K562 (cell line): ENCODE measurements around the gene PCDH9.

Experiments used
- CHD2 ChIP-seq: IDR thresholded peaks from 2 replicates; pipeline ENCODE4 v1.6.1; 2011; ENCODE audit warnings: low read depth, low read length
- CXXC5 ChIP-seq: fragments of 250-450 bp; sonication (Bioruptor Pico); IDR thresholded peaks from 2 replicates; pipeline ENCODE4 v1.8.0; 2022; ENCODE audit warnings: inconsistent platforms, mild to moderate bottlenecking, moderate library complexity
- POLR2AphosphoS5 ChIP-seq: IDR thresholded peaks from 2 replicates; pipeline ENCODE4 v1.6.1; 2011; ENCODE audit warnings: mild to moderate bottlenecking, low read depth, low read length, moderate library complexity; ENCODE audit not compliant: control insufficient read depth, insufficient read depth
- POLR2B ChIP-seq: fragments of 450-650 bp; IDR thresholded peaks from 2 replicates; pipeline ENCODE4 v1.6.1; 2018; ENCODE audit warnings: low read depth; ENCODE audit not compliant: partially characterized antibody
- SIRT6 ChIP-seq: IDR thresholded peaks from one replicate; pipeline ENCODE4 v1.6.1; 2012; ENCODE audit warnings: low read depth, mild to moderate bottlenecking, control low read depth, inconsistent platforms, low read length, moderate library complexity
- U2AF2 ChIP-seq: fragments of 200-400 bp; formaldehyde crosslinking; optimal IDR thresholded peaks from 2 replicates; pipeline ENCODE3; 2017; ENCODE audit warnings: low read depth, mild to moderate bottlenecking, low read length
- ZBTB43 ChIP-seq: sonication (generic); formaldehyde crosslinking; IDR thresholded peaks from 2 replicates; pipeline ENCODE4 v1.8.0; 2023; ENCODE audit warnings: mild to moderate bottlenecking, missing genetic modification reagents
- ZNF175 ChIP-seq: fragments of 200-800 bp; sonication (Bioruptor generic); IDR thresholded peaks from 2 replicates; pipeline ENCODE4 v1.6.1; 2016; ENCODE audit warnings: low read depth, mild to moderate bottlenecking, missing genetic modification characterization, missing compliant biosample characterization
- TF ChIP-seq, protein P1 (sequence below), 3 experiments: IDR thresholded peaks in 2 of 3; conservative IDR thresholded peaks in 1 of 3; 2 replicates each; pipeline ENCODE4 v1.5.1; 2011 to 2012; ENCODE audit warnings: low read length in 3 of 3, mild to moderate bottlenecking in 3 of 3, control low read depth in 2 of 3, improper control_type of control experiment in 1 of 3, inconsistent platforms in 1 of 3, low read depth in 1 of 3, mixed read lengths in 1 of 3, moderate library complexity in 1 of 3; ENCODE audit not compliant: insufficient read depth in 2 of 3
- TF ChIP-seq, protein P2 (sequence below): sonication (generic); formaldehyde crosslinking; IDR thresholded peaks from 2 replicates; pipeline ENCODE4 v1.8.0; 2022; ENCODE audit warnings: mild to moderate bottlenecking, missing genetic modification reagents, borderline replicate concordance

DNA sequence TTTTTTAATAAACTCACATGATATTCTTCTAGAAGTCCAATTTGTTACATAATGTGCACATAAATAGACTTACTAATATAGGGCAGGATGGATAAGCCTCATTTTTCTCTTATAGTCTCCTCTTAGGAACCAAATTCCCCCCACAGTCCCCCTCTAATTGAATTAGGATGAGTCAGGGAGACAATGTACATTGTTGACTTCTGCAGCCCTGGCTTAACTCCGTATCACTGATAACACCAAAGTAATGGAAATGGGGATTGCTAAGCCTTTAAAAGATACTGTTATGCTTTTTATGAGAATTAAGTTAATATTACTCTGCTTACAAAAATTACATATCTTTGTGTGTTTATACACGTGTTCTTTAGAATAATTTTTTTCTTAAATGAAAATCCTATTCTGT lies 5.1 kb upstream of the PCDH9 start:
- TF ChIP-seq CXXC5 (CRISPR knock-in tag) (no peak), CHD2 (no peak), U2AF2 (no peak), SIRT6 (no peak), POLR2B (no peak), ZBTB43 (CRISPR knock-in tag) (no peak), POLR2AphosphoS5 (no peak), ZNF175 (CRISPR knock-in tag) (no peak)
- TF ChIP-seq, protein P1, sequence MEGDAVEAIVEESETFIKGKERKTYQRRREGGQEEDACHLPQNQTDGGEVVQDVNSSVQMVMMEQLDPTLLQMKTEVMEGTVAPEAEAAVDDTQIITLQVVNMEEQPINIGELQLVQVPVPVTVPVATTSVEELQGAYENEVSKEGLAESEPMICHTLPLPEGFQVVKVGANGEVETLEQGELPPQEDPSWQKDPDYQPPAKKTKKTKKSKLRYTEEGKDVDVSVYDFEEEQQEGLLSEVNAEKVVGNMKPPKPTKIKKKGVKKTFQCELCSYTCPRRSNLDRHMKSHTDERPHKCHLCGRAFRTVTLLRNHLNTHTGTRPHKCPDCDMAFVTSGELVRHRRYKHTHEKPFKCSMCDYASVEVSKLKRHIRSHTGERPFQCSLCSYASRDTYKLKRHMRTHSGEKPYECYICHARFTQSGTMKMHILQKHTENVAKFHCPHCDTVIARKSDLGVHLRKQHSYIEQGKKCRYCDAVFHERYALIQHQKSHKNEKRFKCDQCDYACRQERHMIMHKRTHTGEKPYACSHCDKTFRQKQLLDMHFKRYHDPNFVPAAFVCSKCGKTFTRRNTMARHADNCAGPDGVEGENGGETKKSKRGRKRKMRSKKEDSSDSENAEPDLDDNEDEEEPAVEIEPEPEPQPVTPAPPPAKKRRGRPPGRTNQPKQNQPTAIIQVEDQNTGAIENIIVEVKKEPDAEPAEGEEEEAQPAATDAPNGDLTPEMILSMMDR (IDR thresholded peaks at IDR 0.05 in 2 of 3, conservative IDR thresholded peaks at IDR 0.05 in 1 of 3; ENCODE audit: insufficient read depth in 2 of 3, low read depth in 1 of 3, low read length in 3 of 3) = no peak
- TF ChIP-seq, protein P2, sequence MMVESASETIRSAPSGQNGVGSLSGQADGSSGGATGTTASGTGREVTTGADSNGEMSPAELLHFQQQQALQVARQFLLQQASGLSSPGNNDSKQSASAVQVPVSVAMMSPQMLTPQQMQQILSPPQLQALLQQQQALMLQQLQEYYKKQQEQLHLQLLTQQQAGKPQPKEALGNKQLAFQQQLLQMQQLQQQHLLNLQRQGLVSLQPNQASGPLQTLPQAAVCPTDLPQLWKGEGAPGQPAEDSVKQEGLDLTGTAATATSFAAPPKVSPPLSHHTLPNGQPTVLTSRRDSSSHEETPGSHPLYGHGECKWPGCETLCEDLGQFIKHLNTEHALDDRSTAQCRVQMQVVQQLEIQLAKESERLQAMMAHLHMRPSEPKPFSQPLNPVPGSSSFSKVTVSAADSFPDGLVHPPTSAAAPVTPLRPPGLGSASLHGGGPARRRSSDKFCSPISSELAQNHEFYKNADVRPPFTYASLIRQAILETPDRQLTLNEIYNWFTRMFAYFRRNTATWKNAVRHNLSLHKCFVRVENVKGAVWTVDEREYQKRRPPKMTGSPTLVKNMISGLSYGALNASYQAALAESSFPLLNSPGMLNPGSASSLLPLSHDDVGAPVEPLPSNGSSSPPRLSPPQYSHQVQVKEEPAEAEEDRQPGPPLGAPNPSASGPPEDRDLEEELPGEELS = no peak
